ENCODE results near the gene SOAT2. TPM values are rescaled to one million over a fixed set of nuclear protein-coding genes. Genes with fewer than 3 reads are reported as not detected.

SOAT2 gene
- total and polyA plus RNA-seq, 2 of the 4 experiments (the other 2 are of a cell fraction): 0.18 to 0.39 TPM

GRCh38 chr12:53060721-53061276, 42.5 kb upstream of the SOAT2 start:
- TF ChIP-seq CTCF (conservative IDR thresholded peaks at IDR 0.05; ENCODE audit: low read depth, low read length) (no peak), BHLHE40 (IDR thresholded peaks at IDR 0.05; ENCODE audit: low read depth, low read length) (no peak), USF2 (IDR thresholded peaks at IDR 0.05; ENCODE audit: low read depth, low read length) (no peak), FOS (IDR thresholded peaks at IDR 0.05; ENCODE audit: low read depth, low read length) (no peak), MAZ (IDR thresholded peaks at IDR 0.05; ENCODE audit: borderline replicate concordance, low read depth, low read length) (no peak), ELK1 (IDR thresholded peaks at IDR 0.05; ENCODE audit: borderline replicate concordance, low read depth, low read length) (no peak), CHD1 (IDR thresholded peaks at IDR 0.05; ENCODE audit: low read depth, low read length) (no peak), CEBPB (IDR thresholded peaks at IDR 0.05; ENCODE audit: low read depth, low read length) (no peak), POLR2A (IDR thresholded peaks at IDR 0.05; ENCODE audit: low read depth, low read length) (no peak), RFX5 (IDR thresholded peaks at IDR 0.05; ENCODE audit: low read depth, low read length) (no peak), SMC3 (IDR thresholded peaks at IDR 0.05; ENCODE audit: low read depth, low read length) (no peak), MXI1 (IDR thresholded peaks at IDR 0.05; ENCODE audit: borderline replicate concordance, low read depth, low read length) (no peak), RAD21 (IDR thresholded peaks at IDR 0.05; ENCODE audit: low read length) (no peak), NFE2L2 (IDR thresholded peaks at IDR 0.05; ENCODE audit: low read depth, low read length) (no peak), MAFK (IDR thresholded peaks at IDR 0.05; ENCODE audit: low read depth, low read length) (no peak), RCOR1 (IDR thresholded peaks at IDR 0.05; ENCODE audit: insufficient replicate concordance, low read length) (no peak)
- Histone ChIP-seq H3K4me2 (ENCODE audit: low read depth, low read length) (no peak overlapping the region), H4K91ac (ENCODE audit: insufficient read depth, low read depth, low read length) (no peak overlapping the region), H3K18ac (ENCODE audit: low read depth, low read length) (no peak overlapping the region), H2BK120ac (ENCODE audit: low read depth, low read length) (no peak overlapping the region), H3K27me3 (ENCODE audit: control insufficient read depth, insufficient read depth, low read length) (no peaks in the 10 kb centered on the region), H3K56ac (ENCODE audit: extremely low read depth, insufficient read depth, low read length) (no peak overlapping the region), H4K5ac (ENCODE audit: low read depth, low read length) (no peak overlapping the region), H4K8ac (ENCODE audit: low read depth in 2 of 2, low read length in 2 of 2) (no peak overlapping the region), H2AK5ac (ENCODE audit: low read depth, low read length) (0 out of 2 replicates have a peak overlapping the region, but pooled peaks have one; percentile 24), H3K9me1 (ENCODE audit: insufficient read depth, low read length) (no peaks in the 10 kb centered on the region), H3K14ac (replicated peaks; ENCODE audit: low read depth, low read length) (no peak overlapping the region), H3K9me3 (ENCODE audit: control insufficient read depth, insufficient read depth, low read length) (no peaks in the 10 kb centered on the region), H3K36me3 (ENCODE audit: control insufficient read depth, insufficient read depth, low read length) (peaks cover 84% of the 10 kb centered on the region), H3K27ac (ENCODE audit: insufficient read depth, low read length) (no peak overlapping the region), H3K4ac (ENCODE audit: low read depth, low read length) (no peak overlapping the region), H4K20me1 (ENCODE audit: insufficient read depth, low read length) (peaks cover 9% of the 10 kb centered on the region), H2BK5ac (ENCODE audit: low read depth, low read length, poor library complexity, severe bottlenecking) (no peak overlapping the region), H2AFZ (replicated peaks; ENCODE audit: low read length, poor library complexity) (peak overlapping the region; percentile 16), H2BK20ac (ENCODE audit: low read depth, low read length) (no peak overlapping the region), H3K4me1 (ENCODE audit: control insufficient read depth, insufficient read depth, low read length) (peaks cover 15% of the 10 kb centered on the region; the same call in 1 of the 2 replicates), H2BK15ac (ENCODE audit: low read depth, low read length) (no peak overlapping the region), H2AK9ac (replicated peaks; ENCODE audit: low read depth, low read length, poor library complexity) (no peak overlapping the region), H3K23ac (ENCODE audit: low read depth, low read length) (no peak overlapping the region), H3K4me3 (ENCODE audit: insufficient read depth, low read depth, low read length) (no peak overlapping the region), H3K79me1 (ENCODE audit: low read depth in 1 of 2, low read length in 2 of 2) (peaks cover 0 to 38% of the 10 kb centered on the region in 2 experiments; a peak in 2 of 4 replicates), H3K9ac (ENCODE audit: low read depth, low read length) (no peak overlapping the region)
- WGBS, 2 experiments (ENCODE audit: extremely low coverage in 2 of 2, insufficient read length in 1 of 2): 100% methylated on average over 3 of the region's 18 CpGs; no CpG with 5 or more reads in 1 of the 2 experiments
- in situ Hi-C loops (cut with MboI; ENCODE audit: low sequenced_read_pairs): no loop called here
- BruUV-seq (replicated peaks): no TSS peak
- dilution Hi-C loops (cut with HindIII; ENCODE audit: low sequenced_read_pairs, unreplicated experiment): no loop called here
- DNase-seq (no peak), ATAC-seq (ENCODE audit: low read depth) (no peak)
- CTCF ChIA-PET: interaction anchor here (1.4 kb wide), 1 partner anchor 13 kb away, joined by 3 read pairs; no protein-coding TSS in a partner anchor
- POLR2A ChIA-PET (ENCODE audit: unreplicated experiment): interaction anchor here (1.4 kb wide), 1 partner anchor 9 kb away, joined by 3 read pairs; no protein-coding TSS in a partner anchor
- intact Hi-C loops (cut with micrococcal nuclease): no loop called here
